Measurements from ENCODE around the gene SERPINA10.

DNA sequence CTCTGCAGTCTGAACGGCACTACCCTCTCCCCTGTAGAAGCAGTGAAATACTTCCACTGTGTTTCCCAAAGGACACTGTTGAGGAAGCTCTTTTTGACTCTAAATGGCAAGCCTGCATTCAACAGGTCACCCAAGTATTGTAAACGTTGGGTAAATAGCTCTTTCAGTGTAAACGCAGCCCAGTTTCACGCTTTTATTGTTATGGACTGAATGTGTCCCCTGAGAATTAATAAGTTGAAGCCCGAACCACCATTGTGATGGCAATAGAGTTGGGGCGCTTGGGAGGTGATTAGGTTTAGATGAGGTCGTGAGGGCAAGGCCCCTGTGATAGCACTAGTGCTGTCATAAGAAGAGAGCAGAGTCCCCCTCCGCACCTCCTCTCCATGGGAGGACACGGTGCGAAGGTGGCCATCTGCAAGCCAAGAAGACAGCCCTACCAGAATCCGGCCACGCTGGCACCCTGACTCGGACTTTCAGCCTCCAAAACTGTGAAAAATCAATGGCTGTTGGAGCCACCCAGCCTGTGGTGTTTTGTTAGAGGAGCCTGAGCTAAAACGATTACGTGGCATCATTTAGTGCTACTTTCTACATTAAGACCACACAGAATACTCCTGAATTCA lies 1.1 kb downstream of the SERPINA10 start:
- TF ChIP-seq CTCF (IDR thresholded peaks at IDR 0.05) (no peak), EP300 (IDR thresholded peaks at IDR 0.05) (no peak)

All from ovary (tissue), 3 donors.